Measurements from ENCODE around the gene ATP1A4. TPM values are rescaled to one million over a fixed set of nuclear protein-coding genes. Genes with fewer than 3 reads are reported as not detected.

The ATP1A4 gene
- total RNA-seq, result not detected in 2 replicates

DNA sequence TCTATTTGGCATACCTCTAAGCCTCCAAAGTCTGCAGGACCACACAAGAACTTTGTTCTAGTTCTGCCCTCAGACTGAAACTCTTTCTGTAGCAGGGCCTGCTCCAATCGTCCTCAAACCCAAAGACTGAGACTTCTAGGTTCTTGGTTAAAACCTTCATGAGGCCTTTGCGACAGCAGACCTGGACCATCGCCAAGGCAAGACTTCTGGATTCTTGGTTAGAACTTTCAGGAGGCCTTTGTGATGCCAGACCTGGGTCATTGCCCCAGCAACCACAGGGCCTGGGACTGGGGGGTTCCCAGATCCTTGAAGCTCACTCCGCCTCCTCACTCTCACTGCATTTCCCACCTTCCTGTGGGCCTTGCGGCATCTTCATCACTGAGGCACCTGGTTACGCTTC, at the start of gene ATP1A4:
Gene ATP1A4, plus strand, starts transcription at position 301 of the 400 bp plus-strand sequence. CDS start 438 bp downstream, outside the sequence.

DNA sequence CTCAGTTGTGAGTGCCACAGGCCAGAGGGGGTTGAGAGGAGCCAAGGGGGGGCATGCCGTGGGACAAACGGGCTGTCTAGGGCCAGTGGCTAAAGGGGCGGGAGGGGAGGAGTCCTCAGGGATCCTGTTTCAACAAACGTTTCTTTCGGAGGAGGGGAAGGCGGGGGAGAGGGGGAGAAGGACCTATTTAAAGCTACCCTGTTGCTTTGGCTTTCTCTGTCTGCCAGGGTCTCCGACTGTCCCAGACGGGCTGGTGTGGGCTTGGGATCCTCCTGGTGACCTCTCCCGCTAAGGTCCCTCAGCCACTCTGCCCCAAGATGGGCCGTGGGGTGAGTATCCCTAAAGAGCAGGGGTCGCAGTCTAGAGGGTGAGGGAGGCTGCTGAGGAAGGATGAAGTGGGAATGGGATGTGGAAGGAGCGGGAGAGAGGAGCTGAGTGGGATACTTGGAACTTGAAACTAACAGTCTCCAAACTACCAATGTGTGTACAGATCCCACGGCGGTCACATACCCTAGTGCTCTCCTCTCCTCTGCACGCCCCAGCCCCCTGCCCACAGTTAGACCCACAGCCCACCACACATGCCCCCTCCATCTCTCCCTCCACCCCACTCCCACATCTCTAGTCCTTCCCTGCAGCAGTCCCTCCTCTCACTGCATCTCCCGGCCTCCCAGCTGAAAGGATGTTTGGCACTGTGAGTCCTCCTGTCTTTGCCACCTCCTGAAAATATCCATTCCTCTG, 35.7 kb upstream of the ATP1A4 start, which contains the start of gene ATP1A2:
Gene ATP1A2, plus strand, starts transcription at position 215 of the 738 bp plus-strand sequence. Its CDS starts 103 bp downstream, at position 318.

DNA sequence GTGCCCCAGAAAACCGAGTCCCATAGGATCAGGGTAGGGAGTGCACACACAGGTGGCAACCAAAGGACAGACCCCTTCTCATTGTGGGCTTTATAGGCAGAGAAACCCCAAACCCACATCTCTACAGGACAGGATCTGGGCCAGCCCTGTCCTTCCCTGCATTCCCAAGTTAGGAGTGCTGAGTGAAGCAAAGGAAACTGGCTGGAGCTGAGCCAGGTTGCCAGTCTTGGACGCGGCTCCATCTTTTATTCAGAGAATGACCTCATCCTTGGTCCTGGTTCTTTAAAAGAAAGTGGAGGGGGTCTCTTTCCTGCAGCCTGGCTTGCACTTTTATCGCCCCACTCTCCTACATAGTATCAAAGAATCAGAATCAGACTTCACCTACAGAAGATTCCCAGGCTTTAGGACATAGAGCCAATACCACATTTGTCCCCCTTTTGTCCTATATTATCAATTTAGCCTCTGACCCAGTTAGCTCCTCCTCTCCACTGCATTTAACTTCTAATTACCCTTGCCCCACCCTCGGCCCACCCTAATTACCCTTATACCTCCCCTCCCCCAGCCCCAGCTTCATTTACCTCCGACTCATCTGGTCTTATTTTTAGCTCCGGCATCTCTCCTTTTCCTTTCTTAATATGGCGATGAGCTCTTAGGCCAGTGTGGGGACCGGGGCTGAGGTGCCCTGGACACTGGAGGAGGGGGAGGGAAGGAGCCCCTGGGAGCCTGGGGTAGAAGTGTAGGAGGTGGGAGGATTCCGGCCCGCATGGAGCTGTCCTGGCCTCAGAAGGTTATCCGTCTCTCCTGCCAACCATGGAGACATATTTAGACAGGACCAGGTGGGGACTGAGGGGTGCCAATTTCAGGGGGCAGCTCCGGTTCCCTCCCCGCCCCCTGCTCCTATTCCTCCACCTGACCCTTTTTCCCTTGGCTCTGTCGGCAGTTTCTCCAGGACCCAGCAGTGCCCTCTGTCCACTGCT, 38.5 kb downstream of the ATP1A4 start, which contains the start of gene CASQ1:
Gene CASQ1, plus strand, starts transcription at position 927 of the 977 bp plus-strand sequence. CDS start 177 bp downstream, outside the sequence.

DNA sequence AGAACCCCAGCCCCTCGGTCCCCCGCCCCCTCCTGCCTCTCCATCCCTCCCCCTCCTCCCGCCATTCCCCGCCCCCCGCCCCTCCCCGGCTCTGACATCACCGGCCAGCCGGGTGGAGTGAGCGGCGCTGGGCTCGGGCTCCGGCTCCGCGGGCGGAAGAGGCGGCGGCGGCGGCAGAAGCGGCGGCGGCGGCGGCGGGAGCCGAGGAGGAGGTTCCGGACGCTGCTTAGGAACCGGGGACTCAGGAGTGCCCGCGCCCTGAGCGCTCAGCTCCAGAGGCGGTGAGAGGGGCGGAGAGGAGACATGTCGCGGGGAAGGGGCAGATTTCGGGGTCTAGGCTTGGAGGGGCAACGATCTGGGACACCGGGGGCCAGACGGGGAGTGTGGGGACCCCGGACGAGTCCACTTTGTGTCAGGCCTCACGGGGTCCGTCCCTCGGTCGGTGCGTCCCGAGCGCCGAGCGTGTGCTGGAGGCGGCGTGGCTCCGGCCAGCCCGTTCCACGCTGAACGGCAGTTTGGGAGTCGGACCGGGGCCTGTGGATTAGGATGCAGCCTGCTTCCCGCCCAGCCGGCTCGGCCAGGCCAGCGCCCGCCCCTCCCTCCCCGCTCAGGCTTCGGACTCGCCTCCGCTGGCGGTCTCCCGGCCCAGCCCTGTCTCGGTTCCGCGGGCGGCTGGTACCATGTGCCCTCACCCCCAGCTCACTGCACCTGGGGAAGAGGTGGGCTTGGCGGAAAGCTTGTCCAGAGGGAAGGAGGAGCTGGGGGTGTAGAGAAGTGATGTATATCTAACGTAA, 54.0 kb downstream of the ATP1A4 start, which contains the start of gene PEA15:
Gene PEA15, plus strand, starts transcription at position 143 of the 794 bp plus-strand sequence. CDS start 6,161 bp downstream, outside the sequence.

Other genes starting within 250 kb of the ATP1A4 start
- gene TAGLN2, start 226.1 kb upstream of the ATP1A4 start, total RNA-seq, result 228 and 615 TPM in 2 replicates
- gene IGSF9, start 206.0 kb upstream of the ATP1A4 start, total RNA-seq, result not detected in 2 replicates
- not detected in 2 replicates for gene SLAMF9, start 197.4 kb upstream of the ATP1A4 start, total RNA-seq
- gene PIGM, start 119.6 kb upstream of the ATP1A4 start, total RNA-seq, result 3.7 and 7.2 TPM in 2 replicates
- not detected in 2 replicates for gene KCNJ10, start 81.4 kb upstream of the ATP1A4 start, total RNA-seq
- gene KCNJ9, start 70.1 kb upstream of the ATP1A4 start, total RNA-seq, result not detected in 2 replicates
- gene IGSF8, start 53.0 kb upstream of the ATP1A4 start, total RNA-seq, result 18.6 and 24.9 TPM in 2 replicates
- gene ATP1A2, start 35.8 kb upstream of the ATP1A4 start, total RNA-seq, result under 0.01 TPM in 1 of 2 replicates, not detected in the other
- 0.14 TPM in 1 of 2 replicates, not detected in the other for gene CASQ1, start 39.0 kb downstream of the ATP1A4 start, total RNA-seq
- 133 and 148 TPM in 2 replicates for gene PEA15, start 53.8 kb downstream of the ATP1A4 start, total RNA-seq
- 76.8 and 76.9 TPM in 2 replicates for gene DCAF8, start 110.9 kb downstream of the ATP1A4 start, total RNA-seq
- gene PEX19, start 133.5 kb downstream of the ATP1A4 start, total RNA-seq, result 24.9 and 48.8 TPM in 2 replicates
- 332 and 481 TPM in 2 replicates for gene COPA, start 191.6 kb downstream of the ATP1A4 start, total RNA-seq
- gene NCSTN, start 191.8 kb downstream of the ATP1A4 start, total RNA-seq, result 99.5 and 153 TPM in 2 replicates
- gene NHLH1, start 215.5 kb downstream of the ATP1A4 start, total RNA-seq, result under 0.01 and 0.14 TPM in 2 replicates
- not detected in 2 replicates for gene VANGL2, start 249.0 kb downstream of the ATP1A4 start, total RNA-seq

Measured in placental pericyte (primary cell).